ENCODE results near the gene KCNQ1.

The KCNQ1 gene

GRCh38 chr11:2769409-2770095 lies 324.7 kb downstream of the KCNQ1 start:
- intact Hi-C loops (cut with micrococcal nuclease) = no loop called here
- H3K27me3 Mint-ChIP-seq = no peaks in the 10 kb centered on the region
- H3K27ac Mint-ChIP-seq = no peak overlapping the region
- no peaks in the 10 kb centered on the region for H3K4me1 Mint-ChIP-seq (ENCODE audit: low read depth)
- peaks cover 50% of the 10 kb centered on the region for H3K36me3 Mint-ChIP-seq (ENCODE audit: low read depth)
- no peaks in the 10 kb centered on the region for H3K9me3 Mint-ChIP-seq
- H3K4me3 Mint-ChIP-seq = no peak overlapping the region

- no peaks in the 10 kb centered on the region for H3K9me3 Mint-ChIP-seq
- no peak overlapping the region for H3K27ac Mint-ChIP-seq
- H3K4me3 Mint-ChIP-seq = no peak overlapping the region
- H3K4me1 Mint-ChIP-seq (ENCODE audit: low read depth) = no peaks in the 10 kb centered on the region
- H3K27me3 Mint-ChIP-seq = no peaks in the 10 kb centered on the region
- intact Hi-C loops (cut with micrococcal nuclease) = no loop called here
- H3K36me3 Mint-ChIP-seq (ENCODE audit: low read depth) = peaks cover 57% of the 10 kb centered on the region
Observed at GRCh38 chr11:2770096-2770751, 325.4 kb downstream of the KCNQ1 start.

GRCh38 chr11:2770761-2771301 lies 326.0 kb downstream of the KCNQ1 start:
- H3K9me3 Mint-ChIP-seq = no peaks in the 10 kb centered on the region
- no peaks in the 10 kb centered on the region for H3K4me1 Mint-ChIP-seq (ENCODE audit: low read depth)
- intact Hi-C loops (cut with micrococcal nuclease) = no loop called here
- H3K4me3 Mint-ChIP-seq = no peak overlapping the region
- H3K27ac Mint-ChIP-seq = no peak overlapping the region
- H3K36me3 Mint-ChIP-seq (ENCODE audit: low read depth) = peaks cover 63% of the 10 kb centered on the region
- H3K27me3 Mint-ChIP-seq = no peaks in the 10 kb centered on the region

DNA sequence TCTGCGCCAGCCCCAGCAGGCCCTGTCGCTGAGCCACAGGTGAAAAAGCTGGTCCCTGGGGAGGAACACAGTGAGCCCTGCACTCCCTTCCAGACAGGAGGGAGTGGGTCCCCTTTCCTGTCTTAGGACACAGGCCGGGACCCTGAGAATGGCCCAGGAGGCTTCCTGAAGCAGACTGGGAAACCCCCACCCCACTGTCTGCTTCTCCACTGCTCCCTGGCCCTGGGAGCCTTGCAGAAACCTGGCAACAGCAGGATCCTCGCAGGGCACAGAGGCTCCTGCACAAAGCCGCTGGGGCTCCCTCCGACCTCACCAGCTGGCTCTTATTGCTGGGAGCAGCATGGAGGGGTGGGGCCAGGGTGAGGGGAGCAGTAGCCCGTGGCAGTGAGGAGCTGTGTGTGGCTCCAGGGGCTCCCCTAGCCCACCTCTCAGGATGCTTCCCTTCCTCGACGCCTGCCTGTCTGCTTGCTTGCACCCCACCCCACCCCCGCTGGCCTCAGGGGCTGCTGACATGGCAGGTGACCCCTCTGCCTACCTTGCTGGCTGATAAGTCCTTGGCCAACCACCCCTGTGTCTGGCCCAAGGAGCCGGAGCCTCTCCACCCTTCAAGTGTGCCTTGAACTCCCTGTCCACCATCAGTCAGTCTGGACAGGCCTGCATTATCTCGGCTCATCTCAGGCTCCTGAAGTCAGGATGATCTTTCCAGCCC lies 327.1 kb downstream of the KCNQ1 start:
- H3K4me1 Mint-ChIP-seq (ENCODE audit: low read depth) = no peaks in the 10 kb centered on the region
- no peak overlapping the region for H3K4me3 Mint-ChIP-seq
- H3K27me3 Mint-ChIP-seq = peaks cover under 1% of the 10 kb centered on the region
- no peaks in the 10 kb centered on the region for H3K9me3 Mint-ChIP-seq
- peaks cover 74% of the 10 kb centered on the region for H3K36me3 Mint-ChIP-seq (ENCODE audit: low read depth)
- intact Hi-C loops (cut with micrococcal nuclease) = no loop called here
- no peak overlapping the region for H3K27ac Mint-ChIP-seq

DNA sequence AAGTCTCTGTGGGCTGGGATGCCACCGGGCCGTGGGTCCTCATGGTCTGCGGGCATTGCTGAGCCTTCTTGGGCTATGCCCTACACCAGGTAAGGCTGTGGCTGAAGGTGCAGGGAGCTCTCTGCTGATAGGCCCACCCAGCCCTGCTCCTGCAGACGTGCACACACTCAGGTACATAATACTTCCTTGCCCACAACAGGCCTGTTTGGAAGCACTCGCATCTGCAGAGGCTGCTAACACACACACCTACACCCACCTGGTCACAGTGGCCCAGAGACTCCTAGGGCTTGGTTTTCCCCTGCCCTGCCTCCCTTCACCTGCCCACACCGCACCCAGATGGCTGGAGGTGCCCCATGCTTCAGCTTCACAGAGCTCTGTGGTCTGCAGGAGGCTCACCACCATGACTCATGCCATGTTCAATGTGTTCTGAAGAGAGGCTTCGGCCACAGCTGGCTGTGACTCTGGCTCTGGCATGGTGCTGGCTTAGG lies 327.8 kb downstream of the KCNQ1 start:
- H3K27ac Mint-ChIP-seq = no peak overlapping the region
- no peaks in the 10 kb centered on the region for H3K9me3 Mint-ChIP-seq
- H3K27me3 Mint-ChIP-seq = peaks cover 2% of the 10 kb centered on the region
- intact Hi-C loops (cut with micrococcal nuclease) = no loop called here
- peaks cover 81% of the 10 kb centered on the region for H3K36me3 Mint-ChIP-seq (ENCODE audit: low read depth)
- no peak overlapping the region for H3K4me3 Mint-ChIP-seq
- peaks cover 2% of the 10 kb centered on the region for H3K4me1 Mint-ChIP-seq (ENCODE audit: low read depth)

DNA sequence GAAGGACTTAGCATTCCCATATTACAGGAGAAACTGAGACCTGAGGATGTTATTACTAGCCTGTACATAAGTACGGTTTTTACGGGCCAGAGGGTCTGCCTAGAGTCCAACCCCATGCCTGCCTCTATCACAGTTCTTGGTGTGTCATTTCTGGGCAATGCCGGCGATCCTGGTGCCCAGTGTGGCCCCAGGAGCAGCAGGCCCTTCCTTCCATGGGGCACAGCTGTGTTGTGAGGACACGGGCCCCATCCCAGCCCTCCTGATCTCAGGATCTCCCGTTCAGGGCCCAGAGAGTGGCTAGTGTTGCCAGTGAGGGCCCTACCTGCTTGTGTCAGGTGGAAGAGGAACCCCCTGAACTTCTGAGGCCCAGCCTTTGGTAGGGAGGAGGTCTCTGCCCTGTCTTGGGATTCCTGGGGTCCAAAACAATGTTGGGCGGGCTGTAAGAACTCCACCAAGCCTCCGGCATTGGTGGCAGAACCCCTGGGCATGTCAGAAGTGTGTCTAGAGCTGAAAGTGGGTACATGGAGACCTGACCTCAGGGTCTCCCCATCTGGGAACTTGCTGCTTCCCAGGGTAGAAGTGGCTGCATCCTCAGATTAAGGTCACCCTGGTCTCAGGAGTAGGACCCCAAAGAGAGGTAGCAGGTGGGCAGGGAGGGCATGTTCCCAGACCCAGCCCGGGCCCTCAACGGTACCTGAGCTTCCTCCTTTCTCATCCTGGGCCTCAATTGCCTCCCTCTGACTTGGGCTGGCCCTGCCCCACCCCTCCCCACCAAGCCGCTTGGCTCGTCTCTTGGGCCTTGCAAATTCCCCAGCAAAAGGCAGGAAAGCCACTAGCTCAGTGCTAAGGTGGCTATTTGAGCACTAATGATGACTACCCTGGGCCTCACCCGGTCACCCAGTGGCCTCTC lies 329.6 kb downstream of the KCNQ1 start:
- H3K9me3 Mint-ChIP-seq = no peaks in the 10 kb centered on the region
- intact Hi-C loops (cut with micrococcal nuclease) = no loop called here
- peaks cover 20% of the 10 kb centered on the region for H3K4me1 Mint-ChIP-seq (ENCODE audit: low read depth)
- no peak overlapping the region for H3K4me3 Mint-ChIP-seq
- peaks cover 8% of the 10 kb centered on the region for H3K27me3 Mint-ChIP-seq
- peaks cover 86% of the 10 kb centered on the region for H3K36me3 Mint-ChIP-seq (ENCODE audit: low read depth)
- H3K27ac Mint-ChIP-seq = no peak overlapping the region

- H3K36me3 Mint-ChIP-seq (ENCODE audit: low read depth) = peaks cover 86% of the 10 kb centered on the region
- no peaks in the 10 kb centered on the region for H3K9me3 Mint-ChIP-seq
- H3K4me1 Mint-ChIP-seq (ENCODE audit: low read depth) = peaks cover 27% of the 10 kb centered on the region
- no peak overlapping the region for H3K4me3 Mint-ChIP-seq
- peaks cover 11% of the 10 kb centered on the region for H3K27me3 Mint-ChIP-seq
- no peak overlapping the region for H3K27ac Mint-ChIP-seq
- intact Hi-C loops (cut with micrococcal nuclease) = no loop called here
Observed at GRCh38 chr11:2775083-2775625, 330.3 kb downstream of the KCNQ1 start.

- Mint-ChIP-seq H3K9me3 (no peaks in the 10 kb centered on the region), H3K4me1 (ENCODE audit: low read depth) (peaks cover 33% of the 10 kb centered on the region), H3K27me3 (peaks cover 15% of the 10 kb centered on the region), H3K36me3 (ENCODE audit: low read depth) (peaks cover 86% of the 10 kb centered on the region), H3K27ac (no peak overlapping the region), H3K4me3 (no peak overlapping the region)
- intact Hi-C loops (cut with micrococcal nuclease) = no loop called here
Observed at GRCh38 chr11:2775626-2776350, 331.0 kb downstream of the KCNQ1 start.

DNA sequence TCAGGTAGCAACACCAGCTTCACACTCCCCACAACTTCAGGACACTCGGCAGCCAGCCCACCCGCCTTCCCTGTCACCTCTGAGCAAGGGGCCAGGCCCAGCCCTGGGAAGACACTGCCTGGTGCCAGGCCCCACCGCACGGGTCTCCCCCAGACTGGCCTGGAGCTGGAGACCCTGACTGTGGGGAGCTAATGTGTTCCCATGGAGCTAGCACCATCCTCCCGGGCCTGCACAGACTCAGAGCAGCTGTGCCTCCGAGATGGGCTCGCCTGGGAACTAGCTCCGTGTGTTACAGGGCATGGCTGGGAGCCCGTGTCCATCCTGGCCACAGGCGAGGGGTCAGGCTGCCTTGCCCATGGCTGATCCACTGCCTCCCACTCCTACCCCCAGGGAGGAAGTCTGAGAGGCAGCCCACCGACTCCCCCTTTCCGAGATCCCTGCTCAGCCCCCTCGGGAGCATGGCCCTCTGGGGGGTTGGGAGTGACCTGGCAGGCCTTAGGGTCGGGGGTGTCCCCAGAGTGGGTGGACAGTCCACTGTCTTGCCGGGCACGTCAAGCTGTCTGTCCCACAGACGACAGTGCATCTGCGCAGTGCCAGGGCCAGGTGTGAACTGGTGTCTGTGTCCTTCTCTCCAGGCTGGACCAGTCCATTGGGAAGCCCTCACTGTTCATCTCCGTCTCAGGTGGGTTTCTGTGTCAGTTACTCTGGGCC lies 331.7 kb downstream of the KCNQ1 start:
- no peaks in the 10 kb centered on the region for H3K9me3 Mint-ChIP-seq
- no peak overlapping the region for H3K27ac Mint-ChIP-seq
- peaks cover 86% of the 10 kb centered on the region for H3K36me3 Mint-ChIP-seq (ENCODE audit: low read depth)
- H3K27me3 Mint-ChIP-seq = peaks cover 20% of the 10 kb centered on the region
- H3K4me1 Mint-ChIP-seq (ENCODE audit: low read depth) = peaks cover 40% of the 10 kb centered on the region
- no peak overlapping the region for H3K4me3 Mint-ChIP-seq
- intact Hi-C loops (cut with micrococcal nuclease) = no loop called here

DNA sequence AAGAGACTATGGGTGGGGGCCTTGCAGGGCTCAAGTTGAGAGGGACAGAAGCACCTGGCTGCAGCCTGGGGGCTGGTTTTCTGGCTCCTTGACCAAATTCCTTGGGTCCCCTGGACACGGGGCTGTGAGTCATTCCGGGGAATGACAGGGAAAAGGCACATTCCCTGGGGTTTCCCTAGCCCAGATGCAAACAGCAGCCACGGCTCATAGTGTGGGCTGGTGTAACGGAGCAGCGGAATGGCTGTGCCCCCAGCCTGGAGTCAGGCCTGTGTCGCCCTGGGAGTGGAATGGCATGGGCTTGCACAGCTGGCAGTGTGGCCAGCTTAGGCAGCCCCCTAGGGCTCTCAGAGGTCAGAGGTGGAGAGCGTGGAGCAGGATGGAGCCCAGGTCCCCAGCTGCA lies 332.6 kb downstream of the KCNQ1 start:
- Mint-ChIP-seq H3K27me3 (peaks cover 24% of the 10 kb centered on the region), H3K36me3 (ENCODE audit: low read depth) (peaks cover 86% of the 10 kb centered on the region), H3K27ac (no peak overlapping the region), H3K4me1 (ENCODE audit: low read depth) (peaks cover 45% of the 10 kb centered on the region), H3K9me3 (no peaks in the 10 kb centered on the region), H3K4me3 (no peak overlapping the region)
- intact Hi-C loops (cut with micrococcal nuclease) = no loop called here

DNA sequence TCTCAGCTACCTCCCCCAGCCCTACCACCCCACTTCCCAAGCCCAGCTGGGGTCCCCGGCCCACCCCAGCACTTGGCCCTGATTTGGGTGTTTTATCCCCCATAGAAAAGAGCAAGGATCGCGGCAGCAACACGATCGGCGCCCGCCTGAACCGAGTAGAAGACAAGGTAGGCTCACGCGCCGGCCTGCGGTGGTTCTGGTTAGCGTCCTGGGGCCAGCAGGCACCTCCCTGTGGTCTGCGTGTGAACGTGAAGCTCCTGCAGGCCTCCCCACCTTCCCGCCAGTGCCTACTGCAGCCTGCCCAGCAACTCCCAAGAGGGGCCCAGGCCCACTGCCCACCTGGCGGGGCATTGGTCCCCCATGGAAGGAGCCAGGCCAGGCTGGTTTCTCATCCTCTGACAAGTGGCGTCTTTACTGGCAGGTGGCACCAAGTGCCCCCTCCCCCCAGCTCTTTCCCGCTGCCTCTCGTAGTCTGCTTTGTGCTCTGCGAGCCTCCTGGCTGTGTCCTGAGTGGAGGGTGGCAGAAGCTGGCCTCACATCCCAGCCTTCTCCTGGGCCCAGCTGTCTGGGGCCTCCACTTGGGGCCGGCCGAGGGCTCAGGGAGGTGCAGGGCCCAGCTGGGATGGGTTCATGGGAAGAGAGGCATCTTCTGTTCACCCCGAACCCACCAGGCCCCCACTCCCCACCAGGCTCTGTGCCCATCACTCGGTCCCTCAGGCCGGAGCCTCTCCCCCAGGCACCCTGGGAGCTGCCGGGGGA lies 333.2 kb downstream of the KCNQ1 start:
- Mint-ChIP-seq H3K9me3 (no peaks in the 10 kb centered on the region), H3K4me1 (ENCODE audit: low read depth) (peaks cover 51% of the 10 kb centered on the region), H3K4me3 (no peak overlapping the region), H3K27ac (no peak overlapping the region), H3K27me3 (peaks cover 24% of the 10 kb centered on the region), H3K36me3 (ENCODE audit: low read depth) (peaks cover 85% of the 10 kb centered on the region)
- intact Hi-C loops (cut with micrococcal nuclease) = no loop called here
